Gastroesophageal sphincter (tissue), 4 donors: ENCODE results near the gene PRR15. TPM values are rescaled to one million over a fixed set of nuclear protein-coding genes. Genes with fewer than 3 reads are reported as not detected.

Source experiments
- ATAC-seq: fragments of 150-250 bp; one replicate; pipeline ENCODE4 v1.9.1; 2016; ENCODE audit warnings: mild to moderate bottlenecking, moderate library complexity
- H3K27ac ChIP-seq, 4 donors: fragments of 200-600 bp; sonication (generic) in 3 of 4; 1 replicate in 3 of 4; 2 replicates in 1 of 4; pipeline ENCODE4 v1.5.1; 2016 to 2019
- H3K27me3 ChIP-seq: fragments of 200-600 bp; sonication (generic); one replicate; pipeline ENCODE4 v1.5.1; 2019
- H3K36me3 ChIP-seq, 2 donors: fragments of 200-600 bp; sonication (generic); one replicate each; pipeline ENCODE4 v1.5.1; 2019; ENCODE audit warnings: control low read depth in 1 of 2
- H3K4me1 ChIP-seq, 3 donors: fragments of 200-600 bp; sonication (generic); 1 replicate in 2 of 3; 2 replicates in 1 of 3; pipeline ENCODE4 v1.5.1; 2016 to 2019; ENCODE audit warnings: control low read depth in 2 of 3
- H3K4me3 ChIP-seq, 2 donors: fragments of 200-600 bp; sonication (generic); one replicate each; pipeline ENCODE4 v1.5.1; 2019; ENCODE audit warnings: mild to moderate bottlenecking in 1 of 2, moderate library complexity in 1 of 2
- H3K9me3 ChIP-seq, 3 donors: fragments of 200-600 bp; sonication (generic); one replicate each; pipeline ENCODE4 v1.5.1; 2017 to 2019; ENCODE audit warnings: control low read depth in 2 of 3
- CTCF ChIP-seq, 4 experiments: fragments of 200-600 bp in 2 of 4; fragments of 450-650 bp in 2 of 4; sonication (generic) in 1 of 4; IDR thresholded peaks; one replicate each; pipeline ENCODE4 v1.5.1; 2017 to 2019; ENCODE audit warnings: antibody characterized with exemption in 4 of 4, mild to moderate bottlenecking in 2 of 4, moderate library complexity in 2 of 4
- EP300 ChIP-seq: sonication (generic); formaldehyde crosslinking; IDR thresholded peaks from one replicate; pipeline ENCODE4 v1.6.1; 2017; ENCODE audit warnings: antibody characterized with exemption, mild to moderate bottlenecking
- POLR2A ChIP-seq, 2 donors: fragments of 450-650 bp; IDR thresholded peaks; one replicate each; pipeline ENCODE4 v1.6.1; 2017; ENCODE audit warnings: antibody characterized with exemption in 2 of 2, mild to moderate bottlenecking in 2 of 2, moderate library complexity in 1 of 2
- POLR2AphosphoS5 ChIP-seq: sonication (generic); formaldehyde crosslinking; IDR thresholded peaks from one replicate; pipeline ENCODE4 v1.6.1; 2017; ENCODE audit warnings: antibody characterized with exemption
- WGBS, 2 donors: methylation state at CpG; one replicate each; pipeline ENCODE4 v1.1.5; 2018; ENCODE audit warnings: low coverage in 1 of 2; 5-methylcytosine and 5-hydroxymethylcytosine counted together
- total RNA-seq, 4 donors: library from RNA; depleted of rRNA; stranded (reverse); fragments of >200 nt; gene quantifications; one replicate each; pipeline ENCODE4 v1.1.0, GENCODE V29; 2016

PRR15 gene
- total RNA-seq, 4 donors from 2014 or later: 0.35 TPM; not detected in 3

DNA sequence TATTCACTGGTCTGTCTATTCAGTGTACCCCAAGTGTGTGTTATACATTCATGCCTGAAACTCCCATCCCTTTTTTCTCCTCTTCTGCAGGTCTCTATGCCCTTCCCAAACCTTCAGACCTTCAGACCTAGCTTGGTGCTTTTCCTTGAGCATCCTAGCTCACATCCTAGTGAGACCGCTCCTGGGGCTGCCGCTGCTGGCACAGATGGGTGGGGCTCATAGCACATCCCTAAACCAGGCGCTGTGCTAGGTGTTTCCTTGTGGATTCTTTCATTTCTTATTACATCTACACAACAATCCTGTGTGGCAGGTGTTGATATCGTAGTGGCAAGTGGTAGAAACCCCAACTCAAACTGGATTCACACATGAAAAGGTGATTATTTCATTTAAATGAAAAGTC lies 43.2 kb downstream of the PRR15 start:
- 94 to 100% methylated on average over 2 to 4 of the region's 4 CpGs for WGBS, 2 donors

DNA sequence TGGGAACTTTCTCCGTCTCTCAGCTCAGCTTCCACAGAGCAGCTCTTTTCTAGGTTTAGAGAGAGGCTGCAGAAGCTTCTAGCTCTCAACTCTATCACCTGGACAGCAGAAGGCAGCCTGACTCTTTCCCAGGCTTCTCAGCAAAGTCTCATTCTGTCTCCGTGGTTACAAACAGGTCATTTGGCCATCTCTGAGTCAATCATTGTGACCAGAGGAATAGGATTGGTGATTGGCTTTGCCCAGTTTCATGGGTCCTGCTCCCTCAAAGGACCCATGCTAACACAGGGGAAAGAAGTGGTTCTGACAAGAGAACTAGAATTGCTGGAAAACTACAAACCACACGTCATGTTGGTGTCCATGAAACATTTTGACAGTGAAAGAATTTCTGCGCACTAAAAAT lies 43.6 kb downstream of the PRR15 start:
- ATAC-seq: no peak
- H3K27me3 ChIP-seq: no peaks in the 10 kb centered on the region
- WGBS, 2 donors: 85 to 100% methylated on average over 3 of the region's 4 CpGs

More for the DNA sequence above, 43.2 kb downstream of the PRR15 start:
- Histone ChIP-seq H3K4me1 (no peaks in the 10 kb centered on the region), H3K27ac (no peak overlapping the region), H3K9me3 (no peaks in the 10 kb centered on the region), H3K27me3 (no peaks in the 10 kb centered on the region), H3K4me3 (no peak overlapping the region), H3K36me3 (no peaks in the 10 kb centered on the region)
- TF ChIP-seq EP300 (no peak), POLR2A (IDR thresholded peaks at IDR 0.05) (no peak), POLR2AphosphoS5 (no peak), CTCF (IDR thresholded peaks at IDR 0.05) (no peak)
- ATAC-seq: no peak

GRCh38 chr7:29607889-29608288 lies 44.3 kb downstream of the PRR15 start:
- no peaks in the 10 kb centered on the region for H3K36me3 ChIP-seq
- H3K4me1 ChIP-seq: no peaks in the 10 kb centered on the region
- H3K4me3 ChIP-seq: no peak overlapping the region
- TF ChIP-seq POLR2A (IDR thresholded peaks at IDR 0.05): no peak
- no peak for TF ChIP-seq EP300
- no peak for TF ChIP-seq POLR2AphosphoS5
- WGBS, 2 donors: 59 to 90% methylated on average over 4 of the region's 4 CpGs
- H3K9me3 ChIP-seq: no peaks in the 10 kb centered on the region
- H3K27ac ChIP-seq: no peak overlapping the region
- no peaks in the 10 kb centered on the region for H3K27me3 ChIP-seq
- ATAC-seq: no peak

More for the DNA sequence above, 43.6 kb downstream of the PRR15 start:
- TF ChIP-seq EP300: no peak
- TF ChIP-seq CTCF (IDR thresholded peaks at IDR 0.05): no peak
- TF ChIP-seq POLR2AphosphoS5: no peak
- TF ChIP-seq POLR2A (IDR thresholded peaks at IDR 0.05): no peak
- H3K4me3 ChIP-seq: no peak overlapping the region
- no peaks in the 10 kb centered on the region for H3K9me3 ChIP-seq
- no peaks in the 10 kb centered on the region for H3K36me3 ChIP-seq
- H3K4me1 ChIP-seq: no peaks in the 10 kb centered on the region
- H3K27ac ChIP-seq: no peak overlapping the region

GRCh38 chr7:29609162-29610037 lies 45.8 kb downstream of the PRR15 start:
- TF ChIP-seq POLR2A (IDR thresholded peaks at IDR 0.05) (no peak), CTCF (IDR thresholded peaks at IDR 0.05) (peak in 2 of 4 experiments; percentile 28 to 49)
- Histone ChIP-seq H3K4me3 (no peak overlapping the region), H3K36me3 (no peaks in the 10 kb centered on the region), H3K9me3 (no peaks in the 10 kb centered on the region), H3K4me1 (no peaks in the 10 kb centered on the region), H3K27ac (no peak overlapping the region), H3K27me3 (no peaks in the 10 kb centered on the region)
- ATAC-seq: peak; percentile 50
- 62 to 81% methylated on average over 11 to 12 of the region's 15 CpGs for WGBS, 2 donors

DNA sequence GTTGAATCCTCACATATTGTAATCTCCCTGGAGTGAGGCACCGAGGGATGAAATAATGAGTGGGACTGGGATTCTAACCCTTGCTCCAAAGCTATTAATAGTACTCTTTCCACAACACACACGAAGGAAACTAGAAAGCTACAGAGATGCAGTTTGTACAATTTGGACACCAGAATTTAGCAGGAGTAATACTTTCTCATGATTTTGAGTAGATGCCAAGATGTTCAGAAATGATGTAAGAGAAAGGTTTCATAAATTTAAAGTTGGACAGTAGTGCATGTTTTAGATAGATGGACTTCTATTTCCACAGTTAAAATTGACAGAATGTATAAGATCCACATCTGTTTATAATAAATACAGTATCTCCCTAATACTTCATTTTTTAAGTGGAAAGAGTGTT lies 46.5 kb downstream of the PRR15 start:
- no peaks in the 10 kb centered on the region for H3K27me3 ChIP-seq
- H3K9me3 ChIP-seq: no peaks in the 10 kb centered on the region
- H3K36me3 ChIP-seq: no peaks in the 10 kb centered on the region
- ATAC-seq: peak; percentile 46
- 7 to 13% methylated on average over 2 of the region's 2 CpGs for WGBS, 2 donors
- H3K4me1 ChIP-seq: no peaks in the 10 kb centered on the region
- H3K4me3 ChIP-seq: no peak overlapping the region
- H3K27ac ChIP-seq: no peak overlapping the region
- TF ChIP-seq POLR2A (IDR thresholded peaks at IDR 0.05) (no peak), CTCF (IDR thresholded peaks at IDR 0.05) (no peak), POLR2AphosphoS5 (no peak), EP300 (no peak)
